Measurements from ENCODE around the gene DENND1B.

DENND1B gene, protein sequence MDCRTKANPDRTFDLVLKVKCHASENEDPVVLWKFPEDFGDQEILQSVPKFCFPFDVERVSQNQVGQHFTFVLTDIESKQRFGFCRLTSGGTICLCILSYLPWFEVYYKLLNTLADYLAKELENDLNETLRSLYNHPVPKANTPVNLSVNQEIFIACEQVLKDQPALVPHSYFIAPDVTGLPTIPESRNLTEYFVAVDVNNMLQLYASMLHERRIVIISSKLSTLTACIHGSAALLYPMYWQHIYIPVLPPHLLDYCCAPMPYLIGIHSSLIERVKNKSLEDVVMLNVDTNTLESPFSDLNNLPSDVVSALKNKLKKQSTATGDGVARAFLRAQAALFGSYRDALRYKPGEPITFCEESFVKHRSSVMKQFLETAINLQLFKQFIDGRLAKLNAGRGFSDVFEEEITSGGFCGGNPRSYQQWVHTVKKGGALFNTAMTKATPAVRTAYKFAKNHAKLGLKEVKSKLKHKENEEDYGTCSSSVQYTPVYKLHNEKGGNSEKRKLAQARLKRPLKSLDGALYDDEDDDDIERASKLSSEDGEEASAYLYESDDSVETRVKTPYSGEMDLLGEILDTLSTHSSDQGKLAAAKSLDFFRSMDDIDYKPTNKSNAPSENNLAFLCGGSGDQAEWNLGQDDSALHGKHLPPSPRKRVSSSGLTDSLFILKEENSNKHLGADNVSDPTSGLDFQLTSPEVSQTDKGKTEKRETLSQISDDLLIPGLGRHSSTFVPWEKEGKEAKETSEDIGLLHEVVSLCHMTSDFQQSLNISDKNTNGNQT

GRCh38 chr1:197775282-197776262, at the start of gene DENND1B:
TSS of gene DENND1B (minus strand) at chr1:197775480. CDS start at chr1:197775155, 325 bp downstream.
- Mint-ChIP-seq H3K4me3 (peak within 1 kb of the TSS; percentile 86 to 90), H3K4me1 (peaks cover 29 to 63% of the 10 kb centered on the region in 2 donors), H3K27ac (peak within 1 kb of the TSS; percentile 97), H3K36me3 (no peaks in the 10 kb centered on the region), H3K27me3 (no peaks in the 10 kb centered on the region), H3K9me3 (no peaks in the 10 kb centered on the region)
- DNase-seq (peak; percentile 81), ATAC-seq (replicated peaks) (peak; percentile 67 to 74)

DNA sequence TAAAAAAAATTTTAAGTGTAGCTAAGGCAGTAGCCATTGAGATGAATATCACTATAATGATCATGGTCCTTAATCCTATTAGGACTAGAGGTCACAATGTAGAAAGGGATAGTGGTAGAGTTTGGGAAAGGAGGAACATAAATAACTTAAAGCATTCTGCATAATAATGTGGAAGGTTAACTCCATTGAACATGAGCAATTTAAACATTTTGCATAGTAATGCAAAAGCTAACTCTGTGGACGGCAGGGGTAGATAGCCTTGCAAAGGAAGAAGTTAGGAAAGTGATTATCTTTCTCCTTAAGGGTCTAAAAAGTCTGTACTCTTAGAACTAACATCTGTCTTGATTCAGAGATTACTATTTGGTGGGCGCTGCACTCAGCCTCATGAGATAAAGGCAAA, 39.0 kb upstream of the DENND1B start:
- ATAC-seq (replicated peaks): no peak
- H3K4me3 Mint-ChIP-seq: no peak overlapping the region

DNA sequence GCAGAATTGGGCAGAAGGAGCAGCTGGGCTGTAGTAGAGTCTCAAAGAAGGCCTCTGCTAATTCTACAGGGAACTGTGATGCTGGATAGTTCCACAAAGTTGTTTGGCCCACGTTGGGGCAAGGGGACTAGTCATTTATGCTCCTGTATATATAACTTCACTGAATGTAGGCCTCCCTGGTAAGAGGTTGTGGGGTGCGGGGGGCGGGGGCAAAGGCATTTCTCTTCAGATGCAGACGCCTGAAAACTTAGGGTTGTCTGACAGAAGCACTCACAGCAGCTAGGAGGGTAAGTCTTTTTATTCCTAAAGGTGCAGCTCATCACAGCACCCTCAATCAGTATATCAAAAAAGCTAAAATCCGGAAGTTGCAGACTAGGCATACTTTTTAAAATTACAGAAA, 38.5 kb upstream of the DENND1B start:
- Mint-ChIP-seq H3K4me3 (no peak overlapping the region), H3K27me3 (peaks cover 0 to 4% of the 10 kb centered on the region in 2 donors), H3K36me3 (no peaks in the 10 kb centered on the region), H3K27ac (no peak overlapping the region), H3K4me1 (peaks cover 3 to 5% of the 10 kb centered on the region in 2 donors), H3K9me3 (peaks cover 3 to 4% of the 10 kb centered on the region in 2 donors)
- DNase-seq (no peak), ATAC-seq (replicated peaks) (no peak)

More for the DNA sequence above, 39.0 kb upstream of the DENND1B start:
- peaks cover 0 to 4% of the 10 kb centered on the region in 2 donors for H3K27me3 Mint-ChIP-seq
- no peaks in the 10 kb centered on the region for H3K4me1 Mint-ChIP-seq
- DNase-seq: no peak
- peaks cover 3 to 4% of the 10 kb centered on the region in 2 donors for H3K9me3 Mint-ChIP-seq
- no peaks in the 10 kb centered on the region for H3K36me3 Mint-ChIP-seq
- H3K27ac Mint-ChIP-seq: no peak overlapping the region

DNA sequence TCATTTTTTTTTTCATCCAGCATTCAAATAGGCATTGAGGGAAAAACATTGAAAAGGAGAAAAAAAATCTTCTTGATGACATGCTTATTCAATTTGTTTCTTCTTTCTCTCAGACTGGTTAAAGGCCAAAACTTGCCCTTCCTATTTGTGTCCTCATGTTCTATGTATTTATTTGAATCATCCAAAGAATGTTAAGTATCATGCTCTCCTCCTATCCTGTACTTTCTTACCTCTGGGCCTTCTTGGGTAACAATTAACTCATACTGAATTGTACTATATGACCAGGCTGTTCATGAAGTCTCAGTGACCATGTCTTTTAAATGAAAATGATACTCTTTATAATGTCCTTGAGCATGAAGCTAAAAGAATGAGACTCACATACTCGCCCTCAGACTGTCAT, 36.5 kb upstream of the DENND1B start:
- peaks cover 5 to 7% of the 10 kb centered on the region in 2 donors for H3K4me1 Mint-ChIP-seq
- ATAC-seq (replicated peaks) (no peak), DNase-seq (no peak)
- peaks cover 3 to 4% of the 10 kb centered on the region in 2 donors for H3K9me3 Mint-ChIP-seq
- no peak overlapping the region for H3K27ac Mint-ChIP-seq
- H3K4me3 Mint-ChIP-seq: no peak overlapping the region
- no peaks in the 10 kb centered on the region for H3K36me3 Mint-ChIP-seq
- peaks cover 0 to 4% of the 10 kb centered on the region in 2 donors for H3K27me3 Mint-ChIP-seq

GRCh38 chr1:197810812-197811211, 35.5 kb upstream of the DENND1B start:
- Mint-ChIP-seq H3K4me1 (peaks cover 5 to 7% of the 10 kb centered on the region in 2 donors), H3K27ac (no peak overlapping the region), H3K27me3 (peaks cover 0 to 4% of the 10 kb centered on the region in 2 donors), H3K9me3 (peaks cover 3 to 4% of the 10 kb centered on the region in 2 donors), H3K4me3 (no peak overlapping the region), H3K36me3 (no peaks in the 10 kb centered on the region)
- DNase-seq (no peak), ATAC-seq (replicated peaks) (no peak)

DNA sequence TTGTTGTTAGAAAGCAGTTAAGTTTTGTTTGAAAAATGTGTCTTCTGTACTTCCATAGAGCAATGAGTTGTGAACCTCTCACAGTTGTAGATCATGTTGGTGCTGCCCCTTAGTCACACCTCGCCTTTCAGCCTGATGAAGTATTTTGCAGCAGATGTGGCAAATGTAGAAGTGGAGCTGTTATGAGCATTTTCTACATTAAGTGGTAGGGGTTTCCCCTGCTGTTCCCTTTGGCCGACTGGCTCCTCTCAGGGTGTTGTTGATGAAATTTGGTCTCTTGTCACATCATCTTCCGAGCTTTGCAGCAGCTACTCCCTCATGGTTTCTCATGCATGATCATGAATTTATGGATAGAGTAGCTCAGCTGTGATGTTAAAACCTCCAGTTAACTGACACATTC, 33.6 kb upstream of the DENND1B start:
- H3K36me3 Mint-ChIP-seq: no peaks in the 10 kb centered on the region
- H3K9me3 Mint-ChIP-seq: peaks cover 3 to 4% of the 10 kb centered on the region in 2 donors
- no peak overlapping the region for H3K27ac Mint-ChIP-seq
- H3K27me3 Mint-ChIP-seq: peaks cover 0 to 4% of the 10 kb centered on the region in 2 donors
- peaks cover 5 to 7% of the 10 kb centered on the region in 2 donors for H3K4me1 Mint-ChIP-seq
- DNase-seq: no peak
- H3K4me3 Mint-ChIP-seq: no peak overlapping the region
- peak; percentile 60 to 65 for ATAC-seq (replicated peaks)

DNA sequence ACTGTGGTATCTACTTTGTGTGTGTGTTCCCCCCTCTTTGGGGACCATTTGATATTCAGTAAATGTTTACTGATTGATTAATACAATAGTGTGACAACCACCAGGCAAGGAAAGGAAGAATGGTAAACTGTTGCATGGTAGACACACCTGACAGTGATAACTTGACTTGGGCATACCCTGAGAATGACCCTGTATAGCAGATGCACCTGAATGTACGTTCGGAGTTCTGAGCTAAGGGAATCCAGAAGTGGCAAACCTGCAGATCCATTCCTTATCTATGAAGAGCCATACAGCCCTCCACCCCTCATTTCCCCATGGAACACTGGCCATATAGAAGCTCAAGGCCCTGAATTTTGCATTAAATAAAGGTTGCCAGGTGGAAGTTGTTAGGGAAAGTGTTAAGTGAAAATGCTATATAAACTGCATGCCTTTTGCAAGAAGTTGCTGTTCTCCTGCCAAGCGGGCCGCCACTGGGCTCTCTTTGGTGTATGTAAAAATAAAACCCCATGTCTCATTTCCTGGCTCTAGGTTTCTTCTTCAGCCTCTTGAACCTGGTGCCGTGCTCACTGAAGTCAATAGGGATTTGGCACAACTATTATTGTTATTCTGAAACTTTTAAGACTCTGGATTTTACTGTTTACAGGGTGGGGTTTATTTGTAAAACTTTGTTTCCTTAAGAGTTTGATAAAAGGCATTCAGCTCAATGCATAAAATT, 32.6 kb upstream of the DENND1B start:
- no peaks in the 10 kb centered on the region for H3K36me3 Mint-ChIP-seq
- peaks cover 0 to 4% of the 10 kb centered on the region in 2 donors for H3K27me3 Mint-ChIP-seq
- DNase-seq: no peak
- H3K9me3 Mint-ChIP-seq: peaks cover under 1 to 1% of the 10 kb centered on the region in 2 donors
- ATAC-seq (replicated peaks): no peak
- H3K27ac Mint-ChIP-seq: no peak overlapping the region
- H3K4me3 Mint-ChIP-seq: no peak overlapping the region
- peaks cover 5 to 7% of the 10 kb centered on the region in 2 donors for H3K4me1 Mint-ChIP-seq

DNA sequence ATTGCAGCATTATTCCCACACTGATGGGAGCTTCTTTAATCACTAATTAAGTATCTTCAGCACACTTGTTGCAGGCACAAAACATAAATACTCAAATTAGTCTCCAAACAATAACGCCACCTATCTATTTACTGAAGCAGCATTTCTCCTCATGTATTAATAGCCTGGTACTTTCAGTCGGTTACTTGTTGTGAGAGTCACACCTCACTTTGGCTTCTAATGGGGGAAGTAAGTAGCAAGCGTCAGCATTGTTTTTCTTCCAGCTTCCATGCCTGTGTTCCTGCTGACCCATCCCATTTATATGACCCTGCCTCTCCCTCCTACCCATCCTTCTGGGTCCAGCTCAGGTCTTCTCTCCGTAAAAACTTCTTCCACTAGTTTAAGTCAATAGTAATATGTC, 31.9 kb upstream of the DENND1B start:
- Mint-ChIP-seq H3K36me3 (no peaks in the 10 kb centered on the region), H3K27ac (no peak overlapping the region), H3K27me3 (peaks cover 0 to 4% of the 10 kb centered on the region in 2 donors), H3K4me3 (no peak overlapping the region), H3K9me3 (no peaks in the 10 kb centered on the region), H3K4me1 (peaks cover 5 to 7% of the 10 kb centered on the region in 2 donors)
- DNase-seq: no peak
- ATAC-seq (replicated peaks): no peak

DNA sequence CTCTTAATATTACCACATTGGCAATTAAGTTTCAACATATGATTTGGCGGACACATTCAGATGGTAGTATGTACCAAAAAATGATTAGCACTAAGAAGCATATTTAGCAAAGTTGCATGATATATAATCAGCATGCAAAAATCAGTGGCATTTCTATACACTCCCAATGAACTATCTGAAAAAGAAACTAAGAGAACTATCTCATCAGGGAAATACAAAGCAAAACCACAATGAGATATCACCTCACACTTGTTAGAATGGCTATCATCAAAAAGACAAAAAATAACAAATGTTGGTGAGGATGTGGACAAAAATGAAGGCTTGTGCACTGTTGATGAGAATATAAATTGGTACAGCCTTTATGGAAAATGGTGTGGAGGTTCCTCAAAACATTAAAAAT, 31.4 kb upstream of the DENND1B start:
- Mint-ChIP-seq H3K27ac (no peak overlapping the region), H3K9me3 (peaks cover 0 to 3% of the 10 kb centered on the region in 2 donors), H3K4me3 (no peak overlapping the region), H3K27me3 (peaks cover 0 to 4% of the 10 kb centered on the region in 2 donors), H3K36me3 (peaks cover 3% of the 10 kb centered on the region in 2 donors), H3K4me1 (peaks cover 5 to 7% of the 10 kb centered on the region in 2 donors)
- DNase-seq (no peak), ATAC-seq (replicated peaks) (no peak)

DNA sequence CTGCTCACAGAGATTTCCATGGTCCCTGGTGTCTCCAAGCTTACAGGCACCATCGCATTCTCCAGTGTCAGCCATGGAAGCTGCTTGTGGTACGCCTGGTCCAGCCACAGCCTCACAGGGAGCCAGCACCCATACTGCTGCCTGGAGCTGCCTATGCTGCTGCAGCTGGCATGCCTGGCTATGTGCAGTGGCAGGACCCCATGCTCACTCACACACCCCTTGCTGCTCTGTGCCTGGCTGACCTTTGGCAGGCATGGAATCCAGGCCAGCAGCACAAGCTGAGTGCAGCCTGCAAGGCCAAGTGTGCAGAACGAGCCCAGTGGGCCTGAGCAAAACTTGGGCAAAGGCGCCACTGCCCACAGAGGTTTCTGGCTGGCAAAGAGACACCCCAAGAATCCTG, 26.4 kb upstream of the DENND1B start:
- H3K9me3 Mint-ChIP-seq: peaks cover 15 to 27% of the 10 kb centered on the region in 2 donors
- peaks cover 17 to 18% of the 10 kb centered on the region in 2 donors for H3K36me3 Mint-ChIP-seq
- no peaks in the 10 kb centered on the region for H3K27me3 Mint-ChIP-seq
- ATAC-seq (replicated peaks) (no peak), DNase-seq (no peak)
- no peak overlapping the region for H3K4me3 Mint-ChIP-seq
- no peak overlapping the region for H3K27ac Mint-ChIP-seq
- peaks cover 3 to 7% of the 10 kb centered on the region in 2 donors for H3K4me1 Mint-ChIP-seq

GRCh38 chr1:197801111-197801482, 25.8 kb upstream of the DENND1B start:
- Mint-ChIP-seq H3K9me3 (peaks cover 21 to 31% of the 10 kb centered on the region in 2 donors), H3K27me3 (no peaks in the 10 kb centered on the region), H3K4me3 (no peak overlapping the region), H3K36me3 (peaks cover 21 to 23% of the 10 kb centered on the region in 2 donors), H3K4me1 (peaks cover 3 to 7% of the 10 kb centered on the region in 2 donors), H3K27ac (no peak overlapping the region)
- no peak for DNase-seq
- no peak for ATAC-seq (replicated peaks)

DNA sequence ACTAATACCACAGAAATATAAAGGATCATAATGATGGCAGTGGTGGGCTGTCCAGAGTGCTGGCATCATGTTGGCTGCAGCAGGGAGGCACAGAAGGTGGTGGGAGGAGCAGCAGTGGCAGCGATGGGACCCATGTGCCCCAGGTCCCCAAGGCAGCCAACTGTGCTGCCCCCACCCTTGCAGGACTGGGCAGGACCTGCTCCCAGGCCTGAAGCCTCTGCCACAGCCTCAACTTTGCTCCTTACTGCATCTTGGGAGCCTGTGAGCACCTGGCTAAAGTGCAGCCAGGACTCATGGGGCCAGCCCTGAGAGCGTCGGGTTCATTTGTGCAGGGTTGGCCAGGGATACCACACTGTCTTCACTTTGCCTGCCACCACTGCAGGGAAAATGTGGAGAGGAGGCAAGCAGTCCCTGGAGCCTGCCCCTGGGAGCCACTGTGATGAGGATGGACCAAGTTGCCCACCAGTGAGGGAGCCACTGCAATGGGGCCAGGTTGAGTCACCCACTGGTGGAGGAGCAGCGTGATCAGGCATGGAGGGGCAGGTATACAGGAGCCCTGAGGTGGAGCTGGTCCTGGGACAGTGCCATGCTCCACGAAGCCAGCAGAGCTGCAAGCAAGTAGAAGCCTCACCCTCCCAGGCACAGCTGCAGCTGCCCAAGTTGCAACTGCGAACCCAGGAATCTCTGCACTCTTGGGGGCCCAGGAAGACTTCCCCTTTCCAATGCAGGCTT, 25.3 kb upstream of the DENND1B start:
- Mint-ChIP-seq H3K36me3 (peaks cover 23 to 29% of the 10 kb centered on the region in 2 donors), H3K27ac (no peak overlapping the region), H3K9me3 (peaks cover 26 to 35% of the 10 kb centered on the region in 2 donors), H3K27me3 (no peaks in the 10 kb centered on the region), H3K4me1 (peaks cover 3 to 7% of the 10 kb centered on the region in 2 donors), H3K4me3 (no peak overlapping the region)
- no peak for ATAC-seq (replicated peaks)
- DNase-seq: no peak

- Mint-ChIP-seq H3K36me3 (peaks cover 23 to 31% of the 10 kb centered on the region in 2 donors), H3K4me1 (peaks cover 3 to 7% of the 10 kb centered on the region in 2 donors), H3K4me3 (no peak overlapping the region), H3K27me3 (no peaks in the 10 kb centered on the region), H3K27ac (no peak overlapping the region), H3K9me3 (peaks cover 27 to 42% of the 10 kb centered on the region in 2 donors)
- no peak for DNase-seq
- peak; percentile 39 to 76 for ATAC-seq (replicated peaks)
Observed at GRCh38 chr1:197799271-197799670, 24.0 kb upstream of the DENND1B start.

Data from stimulated activated naive B cell treated with anti-CD40 and anti-IgM and Interleukin-4, amounts not matched to agents 10 μg/mL and 1 μg/mL and 100 μg/mL, for 72 hours (primary cell).